ENCODE data around the gene AHCYL2.

DNA sequence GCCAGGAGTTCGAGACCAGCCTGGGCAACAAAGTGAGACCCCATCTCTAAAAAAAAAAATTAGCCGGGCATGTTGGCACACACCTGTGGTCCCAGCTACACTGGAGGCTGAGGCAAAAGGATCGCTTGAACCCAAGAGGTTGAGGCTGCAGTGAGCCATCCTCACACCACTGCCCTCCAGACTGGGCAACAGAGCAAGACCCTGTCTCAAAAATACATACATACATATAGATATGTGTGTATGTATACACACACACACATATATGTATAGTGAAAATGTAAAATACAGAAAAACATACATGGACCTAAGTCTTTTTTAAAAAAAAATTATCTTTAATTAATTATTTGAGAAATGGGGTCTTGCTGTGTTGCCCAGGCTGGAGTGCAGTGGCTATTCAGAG is 30.9 kb upstream of the AHCYL2 start:
- TF ChIP-seq, protein P1, sequence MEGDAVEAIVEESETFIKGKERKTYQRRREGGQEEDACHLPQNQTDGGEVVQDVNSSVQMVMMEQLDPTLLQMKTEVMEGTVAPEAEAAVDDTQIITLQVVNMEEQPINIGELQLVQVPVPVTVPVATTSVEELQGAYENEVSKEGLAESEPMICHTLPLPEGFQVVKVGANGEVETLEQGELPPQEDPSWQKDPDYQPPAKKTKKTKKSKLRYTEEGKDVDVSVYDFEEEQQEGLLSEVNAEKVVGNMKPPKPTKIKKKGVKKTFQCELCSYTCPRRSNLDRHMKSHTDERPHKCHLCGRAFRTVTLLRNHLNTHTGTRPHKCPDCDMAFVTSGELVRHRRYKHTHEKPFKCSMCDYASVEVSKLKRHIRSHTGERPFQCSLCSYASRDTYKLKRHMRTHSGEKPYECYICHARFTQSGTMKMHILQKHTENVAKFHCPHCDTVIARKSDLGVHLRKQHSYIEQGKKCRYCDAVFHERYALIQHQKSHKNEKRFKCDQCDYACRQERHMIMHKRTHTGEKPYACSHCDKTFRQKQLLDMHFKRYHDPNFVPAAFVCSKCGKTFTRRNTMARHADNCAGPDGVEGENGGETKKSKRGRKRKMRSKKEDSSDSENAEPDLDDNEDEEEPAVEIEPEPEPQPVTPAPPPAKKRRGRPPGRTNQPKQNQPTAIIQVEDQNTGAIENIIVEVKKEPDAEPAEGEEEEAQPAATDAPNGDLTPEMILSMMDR (conservative IDR thresholded peaks at IDR 0.05 in 1 of 2, IDR thresholded peaks at IDR 0.05 in 1 of 2; ENCODE audit: extremely low read depth in 1 of 2, insufficient read depth in 1 of 2, low read depth in 1 of 2, low read length in 2 of 2), result no peak
- no peak for TF ChIP-seq EZH2 (IDR thresholded peaks at IDR 0.05; ENCODE audit: borderline replicate concordance, low read length)
